ENCODE data around the gene FAM110C. TPM values are rescaled to one million over a fixed set of nuclear protein-coding genes. Genes with fewer than 3 reads are reported as not detected.

The FAM110C gene
- total RNA-seq, 6 experiments from 2014 or later = not detected

DNA sequence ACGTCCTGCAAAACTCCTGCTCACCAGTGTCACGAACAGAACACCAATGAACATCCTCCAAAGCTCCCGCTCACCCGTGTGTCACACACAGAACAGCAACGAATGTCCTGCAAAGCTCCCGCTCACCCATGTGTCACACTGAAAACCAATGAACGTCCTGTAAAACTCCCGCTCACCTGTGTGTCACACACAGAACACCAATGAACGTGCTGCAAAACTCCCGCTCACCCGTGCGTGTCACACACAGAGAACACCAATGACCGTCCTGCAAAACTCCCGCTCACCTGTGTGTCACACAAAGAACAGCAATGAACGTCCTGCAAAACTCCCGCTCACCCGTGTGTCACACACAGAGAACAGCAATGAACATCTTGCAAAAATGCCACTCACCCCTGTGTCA, 20.5 kb upstream of the FAM110C start:
- Mint-ChIP-seq H3K36me3 (ENCODE audit: low read depth) (no peaks in the 10 kb centered on the region), H3K4me1 (ENCODE audit: low read depth) (no peaks in the 10 kb centered on the region), H3K9me3 (peaks cover 6% of the 10 kb centered on the region), H3K27me3 (ENCODE audit: insufficient read depth) (no peaks in the 10 kb centered on the region), H3K27ac (no peak overlapping the region), H3K4me3 (no peak overlapping the region)
- DNase-seq = no peak
- TF ChIP-seq, protein P1, sequence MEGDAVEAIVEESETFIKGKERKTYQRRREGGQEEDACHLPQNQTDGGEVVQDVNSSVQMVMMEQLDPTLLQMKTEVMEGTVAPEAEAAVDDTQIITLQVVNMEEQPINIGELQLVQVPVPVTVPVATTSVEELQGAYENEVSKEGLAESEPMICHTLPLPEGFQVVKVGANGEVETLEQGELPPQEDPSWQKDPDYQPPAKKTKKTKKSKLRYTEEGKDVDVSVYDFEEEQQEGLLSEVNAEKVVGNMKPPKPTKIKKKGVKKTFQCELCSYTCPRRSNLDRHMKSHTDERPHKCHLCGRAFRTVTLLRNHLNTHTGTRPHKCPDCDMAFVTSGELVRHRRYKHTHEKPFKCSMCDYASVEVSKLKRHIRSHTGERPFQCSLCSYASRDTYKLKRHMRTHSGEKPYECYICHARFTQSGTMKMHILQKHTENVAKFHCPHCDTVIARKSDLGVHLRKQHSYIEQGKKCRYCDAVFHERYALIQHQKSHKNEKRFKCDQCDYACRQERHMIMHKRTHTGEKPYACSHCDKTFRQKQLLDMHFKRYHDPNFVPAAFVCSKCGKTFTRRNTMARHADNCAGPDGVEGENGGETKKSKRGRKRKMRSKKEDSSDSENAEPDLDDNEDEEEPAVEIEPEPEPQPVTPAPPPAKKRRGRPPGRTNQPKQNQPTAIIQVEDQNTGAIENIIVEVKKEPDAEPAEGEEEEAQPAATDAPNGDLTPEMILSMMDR (IDR thresholded peaks at IDR 0.05) = no peak

DNA sequence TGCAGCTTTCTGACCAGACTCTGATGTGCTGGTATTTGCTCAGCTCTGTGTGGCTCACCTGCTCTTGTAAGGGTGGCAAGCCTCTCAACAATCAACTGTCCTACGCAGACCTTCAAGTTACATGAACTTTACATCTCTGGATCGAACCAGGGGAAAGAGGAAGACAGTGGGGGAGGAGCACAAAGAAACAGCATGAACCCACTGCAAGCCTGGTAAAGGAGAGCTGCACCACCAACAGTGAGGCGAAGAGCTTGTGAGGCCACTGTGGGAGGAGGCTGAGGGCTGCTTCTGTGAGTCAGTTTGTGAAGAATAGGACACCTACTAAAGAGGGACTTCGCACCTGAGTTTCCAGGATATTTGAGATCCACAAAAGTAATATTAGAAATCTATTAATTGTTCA, 18.8 kb upstream of the FAM110C start:
- H3K4me3 Mint-ChIP-seq = no peak overlapping the region
- no peaks in the 10 kb centered on the region for H3K4me1 Mint-ChIP-seq (ENCODE audit: low read depth)
- no peaks in the 10 kb centered on the region for H3K27me3 Mint-ChIP-seq (ENCODE audit: insufficient read depth)
- no peak for DNase-seq
- TF ChIP-seq, protein P1 (IDR thresholded peaks at IDR 0.05) = no peak
- H3K9me3 Mint-ChIP-seq = peaks cover 18% of the 10 kb centered on the region
- H3K27ac Mint-ChIP-seq = no peak overlapping the region
- H3K36me3 Mint-ChIP-seq (ENCODE audit: low read depth) = no peaks in the 10 kb centered on the region

DNA sequence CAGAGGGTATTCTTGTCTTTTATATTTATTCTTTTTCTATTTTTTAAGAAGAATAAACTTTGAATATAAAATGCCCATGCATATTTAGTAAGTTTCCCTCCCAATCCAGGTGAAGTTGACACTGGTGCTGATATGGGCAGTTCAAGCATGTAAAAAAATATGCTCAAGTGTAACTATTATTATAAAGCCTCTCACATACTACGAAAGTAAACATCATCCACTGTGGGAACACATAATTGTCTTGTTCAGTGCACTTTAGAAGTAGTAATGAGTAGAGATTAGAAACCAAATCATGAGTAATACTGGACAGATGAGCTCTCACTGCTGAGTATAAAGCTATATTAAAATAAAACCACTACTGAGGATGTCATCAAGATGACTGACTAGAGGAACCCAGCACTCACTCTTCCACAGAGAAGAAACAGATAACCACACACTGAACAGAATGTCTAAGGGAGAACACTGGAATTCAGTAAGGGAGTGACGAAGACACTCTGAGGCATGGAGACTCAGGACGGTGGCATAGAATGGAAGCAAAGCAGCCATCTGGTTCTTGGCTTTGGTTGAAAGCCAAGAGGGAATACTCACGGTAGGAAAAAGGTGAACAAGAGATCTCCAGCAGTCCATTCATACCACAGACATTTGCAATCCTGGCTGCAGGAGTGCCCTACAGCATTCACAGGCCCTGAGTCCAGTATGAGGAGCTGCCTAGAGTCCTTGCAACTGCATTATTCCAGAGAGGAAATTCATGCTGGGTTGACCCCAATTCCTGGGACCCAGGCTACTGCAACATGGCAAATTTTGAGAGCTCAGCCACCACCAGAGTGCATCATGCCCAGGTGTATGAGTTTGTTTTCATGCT, 9.5 kb upstream of the FAM110C start:
- Mint-ChIP-seq H3K9me3 (peaks cover 30% of the 10 kb centered on the region), H3K27ac (no peak overlapping the region), H3K36me3 (ENCODE audit: low read depth) (no peaks in the 10 kb centered on the region), H3K27me3 (ENCODE audit: insufficient read depth) (peaks cover 3% of the 10 kb centered on the region; the same call in 1 of the 2 replicates), H3K4me3 (no peak overlapping the region), H3K4me1 (ENCODE audit: low read depth) (no peaks in the 10 kb centered on the region)
- TF ChIP-seq, protein P1 (IDR thresholded peaks at IDR 0.05) = no peak
- DNase-seq = no peak

DNA sequence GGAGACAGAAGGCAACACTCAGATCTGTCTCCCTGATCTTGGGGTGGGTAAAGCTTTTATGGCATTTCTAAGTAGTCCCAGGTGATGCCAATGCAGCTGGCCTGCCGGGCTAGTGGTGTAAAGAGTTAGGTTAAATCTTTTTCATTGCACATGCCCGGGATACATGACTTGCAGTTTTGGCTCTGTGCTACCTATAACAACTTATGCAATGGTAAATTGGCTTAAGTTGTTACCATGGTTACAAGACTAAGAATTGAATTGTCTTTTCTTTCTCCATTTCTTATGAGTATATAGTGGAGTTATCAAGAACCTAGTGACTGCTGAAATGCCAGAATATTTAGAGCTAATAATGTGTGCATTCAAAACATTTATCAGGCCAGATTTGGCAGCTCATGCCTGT, 5.3 kb upstream of the FAM110C start:
- H3K27ac Mint-ChIP-seq = no peak overlapping the region
- TF ChIP-seq, protein P1 (IDR thresholded peaks at IDR 0.05) = no peak
- H3K4me3 Mint-ChIP-seq = no peak overlapping the region
- H3K27me3 Mint-ChIP-seq (ENCODE audit: insufficient read depth) = no peaks in the 10 kb centered on the region; the same call in 1 of the 2 replicates
- peaks cover 27% of the 10 kb centered on the region for H3K9me3 Mint-ChIP-seq
- no peak for DNase-seq
- H3K36me3 Mint-ChIP-seq (ENCODE audit: low read depth) = no peaks in the 10 kb centered on the region
- H3K4me1 Mint-ChIP-seq (ENCODE audit: low read depth) = no peaks in the 10 kb centered on the region

DNA sequence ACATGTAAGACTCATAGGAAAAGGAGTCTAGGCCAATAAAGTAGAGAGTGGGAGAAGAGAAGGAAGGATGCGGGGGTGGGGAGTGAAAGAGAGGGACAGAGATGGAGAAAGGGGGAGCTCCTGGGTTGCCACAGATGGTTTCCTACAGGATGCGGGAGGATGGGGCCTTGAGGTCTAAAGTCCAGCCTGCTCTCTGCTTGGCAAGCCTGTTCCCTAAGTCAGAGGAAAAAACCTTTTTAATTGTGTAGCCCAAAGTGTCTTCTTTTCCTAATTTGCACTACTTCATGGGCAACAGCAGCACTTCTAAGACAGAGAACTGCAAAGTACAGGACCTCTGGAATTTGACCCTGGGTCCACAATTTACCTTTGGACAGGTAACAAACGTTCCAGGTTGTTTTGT, 1.4 kb upstream of the FAM110C start:
- Mint-ChIP-seq H3K27ac (no peak overlapping the region), H3K4me1 (ENCODE audit: low read depth) (no peaks in the 10 kb centered on the region), H3K9me3 (peaks cover 12% of the 10 kb centered on the region), H3K36me3 (ENCODE audit: low read depth) (no peaks in the 10 kb centered on the region), H3K27me3 (ENCODE audit: insufficient read depth) (no peaks in the 10 kb centered on the region; the same call in 1 of the 2 replicates), H3K4me3 (no peak overlapping the region)
- no peak for DNase-seq
- TF ChIP-seq, protein P1 (IDR thresholded peaks at IDR 0.05) = no peak

All from HFFc6 (cell line).